Measurements from ENCODE around the gene PACRG.

The PACRG gene

GRCh38 chr6:163261361-163261760 lies 533.6 kb downstream of the PACRG start:
- no peak for DNase-seq (ENCODE audit: low read depth in 2 of 2, low spot score in 1 of 2)

- no peak for DNase-seq (ENCODE audit: low read depth in 2 of 2, low spot score in 1 of 2)
These were observed 534.3 kb downstream of the PACRG start for GRCh38 chr6:163262080-163262479.

- DNase-seq (ENCODE audit: low read depth in 2 of 2, low spot score in 1 of 2), result no peak
These were observed 535.4 kb downstream of the PACRG start for GRCh38 chr6:163263196-163263595.

GRCh38 chr6:163263998-163264661 lies 536.4 kb downstream of the PACRG start:
- no peak for DNase-seq (ENCODE audit: low read depth in 2 of 2, low spot score in 1 of 2)

GRCh38 chr6:163264662-163265035 lies 536.9 kb downstream of the PACRG start:
- no peak for DNase-seq (ENCODE audit: low read depth in 2 of 2, low spot score in 1 of 2)

- no peak for DNase-seq (ENCODE audit: low read depth in 2 of 2, low spot score in 1 of 2)
These were observed 553.9 kb downstream of the PACRG start for GRCh38 chr6:163281634-163282033.

GRCh38 chr6:163282672-163283071 lies 554.9 kb downstream of the PACRG start:
- no peak for DNase-seq (ENCODE audit: low read depth in 2 of 2, low spot score in 1 of 2)

GRCh38 chr6:163284151-163284550 lies 556.4 kb downstream of the PACRG start:
- no peak for DNase-seq (ENCODE audit: low read depth in 2 of 2, low spot score in 1 of 2)

GRCh38 chr6:163285691-163286090 lies 557.9 kb downstream of the PACRG start:
- no peak for DNase-seq (ENCODE audit: low read depth in 2 of 2, low spot score in 1 of 2)

- DNase-seq (ENCODE audit: low read depth in 2 of 2, low spot score in 1 of 2), result no peak
These were observed 559.9 kb downstream of the PACRG start for GRCh38 chr6:163287626-163288025.

- no peak for DNase-seq (ENCODE audit: low read depth in 2 of 2, low spot score in 1 of 2)
These were observed 560.3 kb downstream of the PACRG start for GRCh38 chr6:163288066-163288465.

GRCh38 chr6:163288915-163289314 lies 561.1 kb downstream of the PACRG start:
- DNase-seq (ENCODE audit: low read depth in 2 of 2, low spot score in 1 of 2), result no peak

- DNase-seq (ENCODE audit: low read depth in 2 of 2, low spot score in 1 of 2), result no peak
These were observed 561.7 kb downstream of the PACRG start for GRCh38 chr6:163289447-163289846.

GRCh38 chr6:163290545-163291274 lies 562.9 kb downstream of the PACRG start:
- no peak for DNase-seq (ENCODE audit: low read depth in 2 of 2, low spot score in 1 of 2)

- DNase-seq (ENCODE audit: low read depth in 2 of 2, low spot score in 1 of 2), result no peak
These were observed 563.8 kb downstream of the PACRG start for GRCh38 chr6:163291622-163292021.

GRCh38 chr6:163293286-163293685 lies 565.5 kb downstream of the PACRG start:
- no peak for DNase-seq (ENCODE audit: low read depth in 2 of 2, low spot score in 1 of 2)

- DNase-seq (ENCODE audit: low read depth in 2 of 2, low spot score in 1 of 2), result no peak
These were observed 567.0 kb downstream of the PACRG start for GRCh38 chr6:163294734-163295133.

- no peak for DNase-seq (ENCODE audit: low read depth in 2 of 2, low spot score in 1 of 2)
These were observed 569.2 kb downstream of the PACRG start for GRCh38 chr6:163296835-163297519.

- no peak for DNase-seq (ENCODE audit: low read depth in 2 of 2, low spot score in 1 of 2)
These were observed 570.5 kb downstream of the PACRG start for GRCh38 chr6:163298079-163298830.

GRCh38 chr6:163300838-163301237 lies 573.1 kb downstream of the PACRG start:
- no peak for DNase-seq (ENCODE audit: low read depth in 2 of 2, low spot score in 1 of 2)

Measured in stimulated activated CD8-positive, alpha-beta memory T cell treated with anti-CD3 and anti-CD28 coated beads, Interleukin-4, amount 100 ng/mL, for 4 hours (primary cell).